GM19025 (cell line): ENCODE results near the gene CDK14.
"Not testable (repeated sequence)": the region's sequence is repeated elsewhere in the genome, so short reads cannot be mapped to it uniquely, and the experiment has no call there.

ENCODE experiments used
- ATAC-seq: cut with Tn5 transposase; IDR thresholded peaks from one replicate; pipeline ENCODE4 v1.9.1; 2021; ENCODE audit warnings: mild to moderate bottlenecking, low read depth, moderate library complexity; ENCODE audit not compliant: unreplicated experiment

CDK14 gene

GRCh38 chr7:90876701-90877100 is 280.6 kb downstream of the CDK14 start:
- no peak for ATAC-seq

- ATAC-seq, result no peak
These were observed 281.1 kb downstream of the CDK14 start for GRCh38 chr7:90877201-90877600.

- no peak for ATAC-seq
These were observed 283.8 kb downstream of the CDK14 start for GRCh38 chr7:90879924-90880323.

GRCh38 chr7:90886416-90886815 is 290.3 kb downstream of the CDK14 start:
- ATAC-seq, result no peak

GRCh38 chr7:90889210-90889609 is 293.1 kb downstream of the CDK14 start:
- no peak for ATAC-seq

GRCh38 chr7:90889644-90890043 is 293.5 kb downstream of the CDK14 start:
- ATAC-seq, result no peak

- no peak for ATAC-seq
These were observed 295.4 kb downstream of the CDK14 start for GRCh38 chr7:90891529-90891928.

- peak; percentile 83 for ATAC-seq
These were observed 296.1 kb downstream of the CDK14 start for GRCh38 chr7:90892213-90892612.

GRCh38 chr7:90894122-90894521 is 298.0 kb downstream of the CDK14 start:
- ATAC-seq, result no peak

GRCh38 chr7:90896458-90896857 is 300.3 kb downstream of the CDK14 start:
- no peak for ATAC-seq

GRCh38 chr7:90897961-90898469 is 301.9 kb downstream of the CDK14 start:
- ATAC-seq, result no peak

- no peak for ATAC-seq
These were observed 304.7 kb downstream of the CDK14 start for GRCh38 chr7:90900628-90901356.

GRCh38 chr7:90903841-90904240 is 307.7 kb downstream of the CDK14 start:
- ATAC-seq, result no peak

GRCh38 chr7:90910136-90910535 is 314.0 kb downstream of the CDK14 start:
- ATAC-seq, result no peak

- ATAC-seq, result no peak
These were observed 320.2 kb downstream of the CDK14 start for GRCh38 chr7:90916319-90916718.

GRCh38 chr7:90917539-90917938 is 321.4 kb downstream of the CDK14 start:
- no peak for ATAC-seq

- ATAC-seq, result no peak
These were observed 322.2 kb downstream of the CDK14 start for GRCh38 chr7:90918303-90918702.

- ATAC-seq, result no peak
These were observed 323.7 kb downstream of the CDK14 start for GRCh38 chr7:90919816-90920215.

- ATAC-seq, result no peak
These were observed 324.2 kb downstream of the CDK14 start for GRCh38 chr7:90920336-90920735.

- ATAC-seq, result no peak
These were observed 327.4 kb downstream of the CDK14 start for GRCh38 chr7:90923541-90923997.

GRCh38 chr7:90928700-90929424 is 332.7 kb downstream of the CDK14 start:
- ATAC-seq, result not testable (repeated sequence)
